Stimulated activated CD8-positive, alpha-beta memory T cell treated with anti-CD3 and anti-CD28 coated beads, Interleukin-15, amount 100 ng/mL, for 48 hours (primary cell): ENCODE data around the gene LRRC9.

Experiments used
- DNase-seq, 2 donors: peaks; one replicate each; pipeline ENCODE4 v3.0.0-alpha.2; 2020; ENCODE audit warnings: low read depth in 2 of 2

Gene LRRC9

GRCh38 chr14:60107477-60107876, 187.5 kb downstream of the LRRC9 start:
- no peak for DNase-seq

DNA sequence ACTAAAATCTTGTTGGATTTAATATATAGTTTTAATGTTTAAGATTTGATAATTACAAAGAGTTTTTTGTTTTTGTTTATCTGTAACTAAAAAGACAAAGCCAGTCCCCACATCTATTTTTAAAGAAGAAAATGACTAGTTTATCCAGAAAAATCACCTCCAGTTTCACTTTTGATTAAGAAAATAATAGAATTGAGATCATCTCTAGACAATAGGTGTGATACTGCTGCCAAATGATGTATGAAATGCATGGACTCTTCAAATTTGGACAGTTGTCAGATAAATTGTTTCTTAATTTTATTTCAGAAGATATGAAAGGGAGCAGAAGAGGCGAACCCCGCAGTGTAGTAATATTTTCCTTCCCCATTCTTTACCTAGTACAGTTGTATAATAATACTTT, 191.8 kb downstream of the LRRC9 start:
- DNase-seq = no peak
